SIG-M5 treated with dmso at 0.1 percent for 504 hours (cell line): ENCODE results near the gene CIB4.
"Not testable (repeated sequence)": the region's sequence is repeated elsewhere in the genome, so short reads cannot be mapped to it uniquely, and the experiment has no call there.

Experiments used
- DNase-seq: peaks from one replicate; lab custom pipeline; 2025; ENCODE audit not compliant: unreplicated experiment; lab: John Stamatoyannopoulos, UW

The CIB4 gene

GRCh38 chr2:26668041-26668440, 26.9 kb upstream of the CIB4 start:
- no peak for DNase-seq

- DNase-seq, result no peak
These were observed 25.5 kb upstream of the CIB4 start for GRCh38 chr2:26666671-26667070.

GRCh38 chr2:26665296-26665695, 24.1 kb upstream of the CIB4 start:
- not testable (repeated sequence) for DNase-seq

GRCh38 chr2:26660363-26660962, 19.3 kb upstream of the CIB4 start:
- DNase-seq, result no peak

- no peak for DNase-seq
These were observed 17.7 kb upstream of the CIB4 start for GRCh38 chr2:26658691-26659346.

GRCh38 chr2:26657265-26657664, 16.1 kb upstream of the CIB4 start:
- no peak for DNase-seq

- no peak for DNase-seq
These were observed 14.5 kb upstream of the CIB4 start for GRCh38 chr2:26655611-26656195.

GRCh38 chr2:26655120-26655519, 14.0 kb upstream of the CIB4 start:
- not testable (repeated sequence) for DNase-seq

GRCh38 chr2:26654061-26654340, 12.8 kb upstream of the CIB4 start:
- no peak for DNase-seq

- DNase-seq, result no peak
These were observed 12.3 kb upstream of the CIB4 start for GRCh38 chr2:26653207-26654060.

- peak; percentile 22 for DNase-seq
These were observed 11.3 kb upstream of the CIB4 start for GRCh38 chr2:26652361-26653041.

- DNase-seq, result no peak
These were observed 10.6 kb upstream of the CIB4 start for GRCh38 chr2:26651799-26652198.

GRCh38 chr2:26651470-26651771, 10.3 kb upstream of the CIB4 start:
- DNase-seq, result no peak

GRCh38 chr2:26650713-26651469, 9.7 kb upstream of the CIB4 start:
- DNase-seq, result no peak

GRCh38 chr2:26649992-26650712, 9.0 kb upstream of the CIB4 start:
- no peak for DNase-seq

- no peak for DNase-seq
These were observed 8.2 kb upstream of the CIB4 start for GRCh38 chr2:26649322-26649721.

GRCh38 chr2:26648516-26648915, 7.3 kb upstream of the CIB4 start:
- DNase-seq, result no peak

- no peak for DNase-seq
These were observed 6.8 kb upstream of the CIB4 start for GRCh38 chr2:26647981-26648380.

- DNase-seq, result no peak
These were observed 6.0 kb upstream of the CIB4 start for GRCh38 chr2:26646986-26647672.

GRCh38 chr2:26645762-26646161, 4.6 kb upstream of the CIB4 start:
- DNase-seq, result no peak
